HG03108 (cell line): ENCODE data around the gene CBX2.

Source experiments
- ATAC-seq: cut with Tn5 transposase; IDR thresholded peaks from one replicate; pipeline ENCODE4 v1.9.1; 2021; ENCODE audit warnings: moderate library complexity; ENCODE audit not compliant: unreplicated experiment

The CBX2 gene

DNA sequence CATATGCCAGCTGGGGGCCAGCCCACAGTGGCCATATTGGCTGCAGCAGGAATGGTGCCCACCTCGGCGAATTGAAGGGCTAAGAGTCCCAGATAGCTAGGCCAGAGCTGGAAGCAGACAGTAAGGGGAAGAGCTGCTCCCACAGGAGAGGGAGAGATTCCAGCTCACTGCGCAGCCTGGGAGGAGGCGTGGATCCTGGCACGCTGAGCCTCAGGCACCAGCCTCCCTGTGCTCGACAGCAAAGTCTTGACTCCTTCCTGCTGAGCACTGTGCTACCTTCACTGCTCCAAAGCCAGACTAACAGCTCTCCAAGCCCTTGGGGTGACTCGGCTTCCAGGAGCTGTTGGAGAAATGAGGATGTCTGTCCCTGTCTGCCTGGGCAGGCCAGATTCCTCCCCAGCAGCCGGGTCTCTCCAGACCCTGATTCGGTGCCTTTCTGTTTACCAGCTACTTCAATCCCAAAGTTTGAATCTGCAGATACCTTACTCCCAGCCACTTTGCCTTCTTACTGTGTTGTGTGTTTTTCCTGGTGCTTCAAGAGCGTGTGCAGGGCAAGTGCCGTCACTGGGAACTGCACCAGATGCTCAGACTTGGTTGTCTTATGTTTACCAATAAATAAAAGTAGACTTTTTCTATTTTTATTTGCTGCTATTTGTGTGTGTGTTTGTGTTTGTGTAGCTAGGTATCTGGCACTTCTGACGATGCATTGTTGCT lies 9.1 kb downstream of the CBX2 start:
- ATAC-seq = no peak

GRCh38 chr17:79788455-79788854 lies 10.5 kb downstream of the CBX2 start:
- ATAC-seq = no peak

DNA sequence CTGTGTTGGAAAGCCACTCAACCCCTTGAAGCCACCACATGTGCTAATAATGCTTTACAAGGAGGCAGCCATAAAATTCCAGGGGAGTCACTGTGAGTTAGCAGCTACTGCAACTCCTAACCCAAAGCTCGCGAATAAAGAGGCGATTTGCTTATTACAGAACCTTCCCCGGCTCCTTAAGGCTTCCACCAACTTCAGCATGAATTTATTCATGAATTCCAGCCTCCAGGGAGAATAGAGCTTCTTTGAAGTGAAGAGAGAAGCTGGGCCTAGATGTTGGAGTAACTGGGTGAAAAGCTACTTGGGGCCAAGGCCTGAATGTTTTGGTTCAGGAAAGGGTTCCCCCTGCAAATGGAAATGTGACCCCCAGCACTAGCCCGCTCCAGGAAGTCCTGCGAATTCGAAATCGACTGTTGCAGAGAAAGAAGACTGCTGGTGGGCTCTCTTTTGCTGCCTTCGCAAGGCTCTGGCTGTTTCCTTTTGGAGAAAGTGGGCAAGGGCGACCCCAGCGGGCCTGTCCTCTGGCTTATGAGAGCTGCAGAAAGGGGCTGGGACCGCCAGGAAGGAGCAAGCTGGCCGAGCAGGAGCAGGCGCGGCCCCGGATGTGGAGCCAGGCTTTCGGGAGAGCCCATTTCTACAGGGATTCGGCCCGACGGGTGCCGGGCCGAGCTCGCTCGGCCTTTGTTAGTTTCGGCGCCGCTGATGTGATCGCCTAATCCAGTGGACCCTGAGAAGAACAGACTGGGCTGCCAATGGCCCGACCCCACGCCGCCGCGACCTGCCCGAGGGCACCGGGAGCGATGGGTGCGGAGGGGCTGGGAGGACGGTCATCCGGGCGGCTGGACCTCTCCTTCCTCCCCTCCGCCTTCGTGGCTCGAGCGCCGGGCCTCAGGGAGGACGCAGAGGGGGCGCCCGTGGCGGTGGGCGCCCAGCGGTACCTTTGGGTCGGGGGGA lies 11.3 kb downstream of the CBX2 start:
- ATAC-seq = no peak

DNA sequence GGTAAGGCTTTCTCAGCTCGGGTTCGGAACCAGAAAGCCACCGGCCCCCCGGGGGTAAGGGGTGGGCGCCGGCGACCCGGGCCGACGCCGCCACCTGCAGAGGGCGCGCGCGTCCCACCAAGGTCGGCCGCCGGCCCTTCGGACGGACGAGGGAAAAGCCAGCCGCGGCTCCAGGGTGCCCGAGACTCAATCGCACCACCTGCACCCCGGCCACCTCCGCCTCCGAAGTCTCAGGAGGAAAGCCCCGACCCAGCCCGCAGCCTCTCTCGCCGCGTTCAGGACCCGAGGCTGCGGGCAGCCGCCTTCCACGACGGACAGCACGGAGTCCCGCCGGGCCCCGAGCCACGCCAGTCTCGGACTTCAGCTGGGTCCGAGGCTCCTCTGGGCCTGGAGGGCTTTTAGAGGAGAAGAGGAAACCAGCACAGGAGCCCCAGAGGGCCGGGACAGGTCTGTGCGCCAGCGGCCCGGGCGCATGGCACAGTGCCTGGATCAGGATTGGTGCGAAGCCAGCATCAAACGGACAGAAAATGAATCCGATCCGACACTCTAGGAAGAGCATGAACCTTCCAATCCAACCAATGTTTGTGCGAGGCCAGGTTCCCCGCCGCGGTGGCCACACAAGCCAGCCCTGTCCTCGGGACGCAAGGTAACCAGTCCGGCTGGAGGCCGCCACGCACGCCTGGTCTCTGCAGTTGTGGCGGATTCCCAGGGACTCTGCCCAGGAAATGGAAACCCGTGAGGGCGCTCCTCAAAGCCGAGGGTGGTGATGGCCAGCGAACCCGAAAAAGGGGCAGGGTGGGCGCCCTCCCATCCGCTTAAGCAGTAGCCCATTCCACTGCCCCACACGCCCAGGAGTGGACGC lies 12.2 kb downstream of the CBX2 start:
- no peak for ATAC-seq

DNA sequence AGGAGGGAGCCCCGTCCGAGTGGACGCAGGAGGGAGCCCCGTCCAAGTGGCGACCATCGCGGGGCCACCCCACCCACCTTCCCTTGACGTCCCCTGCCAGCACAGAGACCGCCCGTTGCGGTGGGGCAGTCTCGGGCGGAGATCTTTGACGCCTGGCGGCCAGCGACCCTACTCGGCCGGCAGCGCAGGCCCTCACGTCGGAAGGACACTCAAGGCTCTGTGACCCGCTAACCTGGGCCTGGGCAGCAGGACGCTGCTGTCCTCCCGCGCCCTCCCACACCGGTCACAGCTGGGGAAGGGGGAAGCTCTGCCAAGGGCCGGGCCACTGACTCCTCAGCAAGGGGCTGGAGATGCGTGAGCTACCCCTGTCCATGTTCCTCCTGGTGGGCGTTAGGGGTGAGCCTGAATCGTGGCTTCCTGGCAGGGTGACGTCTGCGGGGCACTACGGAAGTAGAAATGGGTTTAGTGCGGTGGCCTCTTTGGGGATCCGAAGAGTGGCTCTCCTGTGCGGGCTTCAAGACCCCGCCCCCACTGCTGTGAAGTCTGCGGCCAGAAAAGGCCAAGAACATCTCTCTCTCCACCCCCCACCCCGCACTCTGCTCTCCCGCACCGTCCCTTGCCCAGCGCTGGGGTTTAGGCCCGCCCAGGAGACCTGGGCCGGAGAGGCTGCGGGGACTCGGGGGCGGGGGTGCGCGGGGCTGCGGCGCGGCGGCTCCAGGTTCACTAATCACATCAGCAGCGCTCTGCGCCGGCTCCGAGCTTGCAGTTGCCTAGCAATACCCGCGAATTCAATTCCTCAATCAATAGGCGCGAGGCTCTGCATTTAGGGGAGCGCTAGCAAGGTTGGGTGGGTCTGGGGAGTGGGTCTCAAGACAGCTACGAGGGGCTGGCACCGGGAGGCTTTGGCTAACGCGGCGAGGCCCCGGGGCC lies 13.1 kb downstream of the CBX2 start:
- ATAC-seq = no peak

DNA sequence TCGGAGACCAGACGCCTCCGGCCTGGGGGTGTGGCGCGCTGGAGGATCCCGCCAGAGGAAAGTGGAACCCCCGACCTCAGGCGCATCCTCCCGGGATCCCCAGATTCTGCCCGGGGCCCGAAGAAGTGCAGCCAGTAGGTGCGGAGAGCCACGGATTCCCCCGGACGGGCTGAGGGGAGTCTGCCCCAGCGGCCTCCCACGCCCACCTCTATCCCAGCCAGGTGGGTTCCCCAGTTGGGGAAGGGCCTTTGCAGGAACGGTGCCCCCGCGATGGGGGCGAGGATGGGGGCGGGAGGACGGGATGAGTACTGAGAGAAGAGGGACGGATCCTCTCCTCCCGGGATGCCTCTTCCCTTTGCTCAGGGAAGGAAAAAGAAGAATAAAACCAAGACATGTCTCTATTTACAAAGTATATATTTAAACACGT lies 13.8 kb downstream of the CBX2 start:
- ATAC-seq = no peak

GRCh38 chr17:79792341-79792871 lies 14.5 kb downstream of the CBX2 start:
- no peak for ATAC-seq

DNA sequence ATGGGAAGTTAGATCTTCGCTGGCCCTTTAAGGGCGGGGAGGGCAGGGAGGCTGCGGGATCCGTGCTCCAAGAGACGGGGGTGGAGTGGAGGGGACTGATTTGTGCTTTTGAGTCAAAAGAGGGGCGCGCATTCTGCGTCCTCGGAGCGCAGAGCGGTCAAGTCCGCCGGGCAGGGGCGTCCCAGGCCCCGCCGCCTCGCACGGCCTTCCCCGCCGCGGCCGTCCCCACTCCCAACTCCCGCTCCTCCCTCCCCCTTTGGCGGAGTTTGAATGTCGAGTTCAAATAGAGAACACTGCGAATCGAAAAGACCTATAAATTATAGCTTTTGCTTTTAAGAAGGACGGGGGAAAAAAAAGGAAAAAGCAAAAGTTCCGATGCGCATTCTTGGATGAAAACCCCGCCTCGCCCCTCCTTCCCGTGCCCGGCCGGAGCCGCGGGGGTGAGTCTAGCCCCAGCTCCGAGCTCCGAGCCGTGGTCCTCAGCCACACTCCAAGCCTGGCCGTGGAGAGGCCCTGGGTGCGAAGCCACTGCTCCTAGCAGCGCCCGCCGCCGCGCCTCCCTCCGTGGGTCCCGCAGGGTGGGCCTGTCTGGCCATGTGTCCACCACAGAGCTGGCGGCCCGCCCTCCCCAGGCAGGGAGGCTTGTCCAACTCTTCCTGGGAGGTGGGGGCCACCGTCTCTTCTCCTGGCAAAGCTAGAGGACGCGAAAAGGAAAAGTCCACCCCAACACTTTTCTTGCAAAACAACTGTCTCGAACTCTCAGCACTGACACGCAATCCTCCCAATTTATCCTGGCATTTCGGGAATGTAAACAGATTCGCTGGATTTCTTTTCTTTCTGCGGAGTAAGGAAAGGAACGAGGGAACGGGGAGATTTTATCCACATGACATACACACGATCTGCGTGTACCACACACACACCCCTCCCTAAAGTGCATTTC lies 15.3 kb downstream of the CBX2 start:
- no peak for ATAC-seq

- ATAC-seq = no peak
Measured at GRCh38 chr17:79793924-79794304, 16.0 kb downstream of the CBX2 start.

- no peak for ATAC-seq
Measured at GRCh38 chr17:79794659-79795511, 16.9 kb downstream of the CBX2 start.

- ATAC-seq = no peak
Measured at GRCh38 chr17:79795795-79796443, 18.0 kb downstream of the CBX2 start.

- no peak for ATAC-seq
Measured at GRCh38 chr17:79796444-79796762, 18.5 kb downstream of the CBX2 start.

- ATAC-seq = peak; percentile 91
Measured at GRCh38 chr17:79796763-79797491, 19.0 kb downstream of the CBX2 start, which contains the start of gene CBX8. CBX8 (minus strand) TSS chr17:79797077; CDS start chr17:79796998, 79 bp downstream.

GRCh38 chr17:79797492-79798298 lies 19.7 kb downstream of the CBX2 start:
- peak; percentile 5 for ATAC-seq

GRCh38 chr17:79798299-79799173 lies 20.6 kb downstream of the CBX2 start:
- no peak for ATAC-seq
